OCI-LY7 (cell line): Measurements from ENCODE around the gene CAPN5. TPM values are rescaled to one million over a fixed set of nuclear protein-coding genes. Genes with fewer than 3 reads are reported as not detected.

Experiments used
- BruUV-seq: library from RNA; stranded (reverse); fragments of 400-500 nt; replicated peaks from 2 replicates; lab custom pipeline; 2021; lab: Mats Ljungman, UMichigan
- CTCF ChIA-PET: fragments of 300-600 bp; sonication (Branson Sonifier 250); formaldehyde crosslinking; loops from one replicate; lab custom pipeline; 2022; ENCODE audit warnings: antibody characterized with exemption; ENCODE audit not compliant: unreplicated experiment; lab: Charles Lee
- POLR2A ChIA-PET: fragments of 300-600 bp; sonication (Branson Sonifier 250); formaldehyde crosslinking; loops from one replicate; lab custom pipeline; 2022; ENCODE audit warnings: antibody characterized with exemption; lab: Charles Lee
- DNase-seq: peaks from one replicate; pipeline ENCODE4 v3.0.0-alpha.2; 2015; ENCODE audit warnings: low spot score
- H2AFZ ChIP-seq: fragments of 200-600 bp; sonication (generic), shearing (Covaris generic); 2 replicates; pipeline ENCODE4 v1.6.1; 2014; ENCODE audit warnings: mild to moderate bottlenecking, antibody characterized with exemption, low read length, moderate library complexity
- H3K27ac ChIP-seq: fragments of 200-600 bp; sonication (generic); 2 replicates; pipeline ENCODE4 v1.5.1; 2014; ENCODE audit warnings: mixed run types, low read depth, mild to moderate bottlenecking, moderate library complexity, low read length, inconsistent platforms; ENCODE audit not compliant: poor library complexity, severe bottlenecking
- H3K36me3 ChIP-seq: fragments of 200-600 bp; sonication (generic); 2 replicates; pipeline ENCODE4 v1.6.1; 2014; ENCODE audit warnings: mild to moderate bottlenecking, antibody characterized with exemption, low read length, moderate library complexity, mixed read lengths; ENCODE audit not compliant: insufficient read depth
- H3K4me1 ChIP-seq: fragments of 200-600 bp; sonication (generic); 2 replicates; pipeline ENCODE4 v1.5.1; 2014; ENCODE audit warnings: mild to moderate bottlenecking, low read length; ENCODE audit not compliant: insufficient read depth, poor library complexity, severe bottlenecking
- H3K4me2 ChIP-seq: fragments of 200-600 bp; sonication (generic); 2 replicates; pipeline ENCODE4 v1.6.1; 2014; ENCODE audit warnings: mild to moderate bottlenecking, low read length
- H3K4me3 ChIP-seq: fragments of 200-600 bp; sonication (generic); 2 replicates; pipeline ENCODE4 v1.5.1; 2014; ENCODE audit warnings: mild to moderate bottlenecking, low read depth, low read length; ENCODE audit not compliant: poor library complexity, severe bottlenecking
- H3K79me2 ChIP-seq: fragments of 200-600 bp; sonication (generic); 2 replicates; pipeline ENCODE4 v1.6.1; 2016; ENCODE audit warnings: low read depth, mild to moderate bottlenecking, low read length, moderate library complexity, mixed read lengths; ENCODE audit not compliant: insufficient read depth
- H3K9me2 ChIP-seq: fragments of 200-600 bp; sonication (generic); 2 replicates; pipeline ENCODE4 v1.6.1; 2016; ENCODE audit warnings: mild to moderate bottlenecking, low read length, mixed read lengths; ENCODE audit not compliant: insufficient read depth
- H3K9me3 ChIP-seq: fragments of 200-600 bp; sonication (generic); 2 replicates; pipeline ENCODE4 v1.6.1; 2014; ENCODE audit warnings: mild to moderate bottlenecking, mixed run types, low read length, mixed read lengths
- H4K20me1 ChIP-seq: fragments of 200-600 bp; sonication (generic); 2 replicates; pipeline ENCODE4 v1.6.1; 2014; ENCODE audit warnings: mild to moderate bottlenecking, antibody characterized with exemption, low read length, moderate library complexity, mixed read lengths; ENCODE audit not compliant: insufficient read depth
- EZH2phosphoT487 ChIP-seq: fragments of 200-600 bp; sonication (generic); IDR thresholded peaks from 2 replicates; pipeline ENCODE4 v1.6.1; 2018; ENCODE audit warnings: low read depth, borderline replicate concordance, mild to moderate bottlenecking, mixed run types, antibody characterized with exemption, low read length, moderate library complexity, mixed read lengths
- intact Hi-C: fragments of 100-400 bp; cut with micrococcal nuclease; formaldehyde crosslinking; loops from one replicate; pipeline ENCODE4 v1.10.0; 2022; ENCODE audit not compliant: unreplicated experiment
- total RNA-seq, 2 experiments: library from RNA; depleted of rRNA in 1 of 2; stranded (reverse); fragments of >200 nt in 1 of 2; shearing (Covaris generic) in 1 of 2; gene quantifications; 2 replicates each; pipeline ENCODE4 v1.2.3, GENCODE V29; 2014 to 2022
- TF ChIP-seq, protein P1 (sequence below): fragments of 200-600 bp; sonication (generic); conservative IDR thresholded peaks from 2 replicates; pipeline ENCODE4 v1.5.1; 2014; ENCODE audit warnings: mild to moderate bottlenecking, antibody characterized with exemption, low read length, moderate library complexity, mixed read lengths

The CAPN5 gene
- total RNA-seq, 2 experiments from 2014 or later = 1.4 to 1.5 TPM

DNA sequence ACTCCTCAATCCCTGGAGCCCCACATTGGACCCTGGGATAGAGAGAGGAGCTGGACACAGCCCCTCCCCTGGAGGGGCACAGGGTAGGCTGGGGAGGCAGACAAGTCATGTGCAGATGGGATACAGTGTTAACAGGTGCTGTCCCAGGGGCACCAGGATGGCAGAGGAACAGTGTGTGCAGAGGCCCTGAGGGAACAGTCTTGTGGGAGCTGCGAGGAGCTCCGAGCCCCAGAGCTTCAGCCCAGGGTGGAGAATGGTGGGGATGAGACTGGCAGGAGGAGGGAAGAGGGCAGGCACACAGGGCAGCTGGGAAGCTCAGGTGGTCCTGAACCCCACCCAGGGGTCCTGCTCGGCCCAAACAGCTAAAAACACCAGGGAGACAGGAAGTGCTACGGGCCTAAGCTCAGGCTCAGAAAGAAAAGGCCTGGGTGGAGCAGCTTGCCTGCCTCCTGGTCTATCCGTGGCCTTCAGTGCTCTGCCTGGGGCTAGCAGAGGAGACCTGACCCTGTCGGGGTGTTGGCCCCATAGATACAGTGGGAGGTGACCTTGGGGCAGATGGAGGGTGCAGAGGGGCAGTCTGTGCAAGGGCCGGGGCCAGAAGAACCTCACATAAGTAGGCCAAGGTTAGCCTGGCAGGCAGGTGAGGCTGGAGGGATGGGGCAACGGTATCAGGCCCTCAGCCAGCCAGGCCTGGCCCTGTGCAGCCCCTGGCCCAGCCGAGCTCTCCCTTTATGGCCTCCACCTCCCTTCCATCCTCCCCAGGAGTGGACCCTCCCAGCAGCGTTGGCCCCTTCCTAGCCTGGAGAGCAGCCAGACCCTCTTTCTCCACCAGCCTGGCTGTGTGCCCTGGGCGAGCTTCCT, 15.4 kb downstream of the CAPN5 start:
- POLR2A ChIA-PET = no interaction called here
- intact Hi-C loops = no loop called here
- Histone ChIP-seq H3K36me3 (no peaks in the 10 kb centered on the region), H2AFZ (no peak overlapping the region), H3K79me2 (no peaks in the 10 kb centered on the region), H3K9me2 (no peaks in the 10 kb centered on the region), H4K20me1 (no peaks in the 10 kb centered on the region), H3K27ac (no peak overlapping the region), H3K4me2 (no peak overlapping the region), H3K4me3 (no peak overlapping the region), H3K9me3 (peaks cover 7% of the 10 kb centered on the region; the same call in 1 of the 2 replicates), H3K4me1 (no peaks in the 10 kb centered on the region)
- TF ChIP-seq, protein P1, sequence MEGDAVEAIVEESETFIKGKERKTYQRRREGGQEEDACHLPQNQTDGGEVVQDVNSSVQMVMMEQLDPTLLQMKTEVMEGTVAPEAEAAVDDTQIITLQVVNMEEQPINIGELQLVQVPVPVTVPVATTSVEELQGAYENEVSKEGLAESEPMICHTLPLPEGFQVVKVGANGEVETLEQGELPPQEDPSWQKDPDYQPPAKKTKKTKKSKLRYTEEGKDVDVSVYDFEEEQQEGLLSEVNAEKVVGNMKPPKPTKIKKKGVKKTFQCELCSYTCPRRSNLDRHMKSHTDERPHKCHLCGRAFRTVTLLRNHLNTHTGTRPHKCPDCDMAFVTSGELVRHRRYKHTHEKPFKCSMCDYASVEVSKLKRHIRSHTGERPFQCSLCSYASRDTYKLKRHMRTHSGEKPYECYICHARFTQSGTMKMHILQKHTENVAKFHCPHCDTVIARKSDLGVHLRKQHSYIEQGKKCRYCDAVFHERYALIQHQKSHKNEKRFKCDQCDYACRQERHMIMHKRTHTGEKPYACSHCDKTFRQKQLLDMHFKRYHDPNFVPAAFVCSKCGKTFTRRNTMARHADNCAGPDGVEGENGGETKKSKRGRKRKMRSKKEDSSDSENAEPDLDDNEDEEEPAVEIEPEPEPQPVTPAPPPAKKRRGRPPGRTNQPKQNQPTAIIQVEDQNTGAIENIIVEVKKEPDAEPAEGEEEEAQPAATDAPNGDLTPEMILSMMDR = no peak
- no peak for TF ChIP-seq EZH2phosphoT487
- CTCF ChIA-PET = no interaction called here
- BruUV-seq = no TSS peak
- DNase-seq = no peak

DNA sequence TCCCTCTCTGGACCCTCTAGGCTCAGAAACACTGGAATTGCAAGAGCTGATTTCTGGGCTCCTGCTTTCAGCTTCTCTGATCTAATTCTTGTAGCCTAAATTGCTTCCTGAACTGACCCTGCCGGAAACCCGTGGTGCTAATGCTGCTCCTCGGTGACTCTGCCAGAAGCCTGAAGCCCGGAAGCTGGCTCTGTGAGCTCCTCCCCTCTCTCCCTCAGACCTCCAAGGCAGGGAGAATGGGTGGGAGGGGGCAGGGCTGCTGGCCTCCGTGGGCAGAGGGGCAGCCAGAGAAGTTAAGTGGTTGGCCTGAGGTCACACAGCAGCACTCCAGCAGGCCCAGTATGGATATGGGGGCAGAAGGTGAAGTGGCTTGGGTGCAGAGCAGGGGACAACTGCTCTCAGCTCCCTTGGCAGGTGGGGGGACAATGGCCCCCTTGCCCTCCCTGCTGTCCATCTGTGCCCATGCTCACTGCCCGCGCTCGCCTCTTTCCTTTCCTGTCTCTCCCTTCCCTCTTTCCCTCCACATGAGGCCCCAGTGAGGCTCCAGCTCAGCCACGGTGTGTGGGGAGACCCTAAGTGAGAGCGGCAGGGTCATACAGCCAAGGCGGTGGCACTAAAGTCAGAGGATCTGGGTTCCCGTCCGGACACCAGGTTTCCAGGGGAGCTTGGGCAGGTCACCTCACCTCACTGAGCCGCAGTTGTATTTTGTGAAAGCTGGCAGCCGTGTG, 16.2 kb downstream of the CAPN5 start:
- ChIA-PET POLR2A (no interaction called here), CTCF (no interaction called here)
- H3K4me2 ChIP-seq = no peak overlapping the region
- DNase-seq = no peak
- peaks cover 7% of the 10 kb centered on the region; the same call in 1 of the 2 replicates for H3K9me3 ChIP-seq
- no TSS peak for BruUV-seq
- no peaks in the 10 kb centered on the region for H3K4me1 ChIP-seq
- intact Hi-C loops = no loop called here
- H3K9me2 ChIP-seq = no peaks in the 10 kb centered on the region
- no peaks in the 10 kb centered on the region for H3K36me3 ChIP-seq
- no peaks in the 10 kb centered on the region for H4K20me1 ChIP-seq
- no peak overlapping the region for H3K4me3 ChIP-seq
- H2AFZ ChIP-seq = no peak overlapping the region
- TF ChIP-seq, protein P1 = no peak
- TF ChIP-seq EZH2phosphoT487 = no peak
- no peak overlapping the region for H3K27ac ChIP-seq
- no peaks in the 10 kb centered on the region for H3K79me2 ChIP-seq
